Measurements from ENCODE around the gene PLCB4. TPM values are rescaled to one million over a fixed set of nuclear protein-coding genes. Genes with fewer than 3 reads are reported as not detected.

PLCB4 gene
- total and polyA plus RNA-seq, 7 donors, result 9.7 to 21.0 (median 12.4) TPM

- DNase-seq, result no peak
- H3K27me3 ChIP-seq, result no peaks in the 10 kb centered on the region
- TF ChIP-seq EP300 (IDR thresholded peaks at IDR 0.05) (no peak), POLR2AphosphoS5 (IDR thresholded peaks at IDR 0.05) (no peak), POLR2A (IDR thresholded peaks at IDR 0.05) (no peak), CTCF (IDR thresholded peaks at IDR 0.05) (no peak)
- no peaks in the 10 kb centered on the region for H3K4me1 ChIP-seq
- intact Hi-C loops (cut with DNase I), result no loop called here
- H3K4me3 ChIP-seq, result no peak overlapping the region
- no peak overlapping the region for H3K27ac ChIP-seq
- 91 to 93% methylated on average over 2 of the region's 2 CpGs for WGBS, 2 donors
- no peaks in the 10 kb centered on the region for H3K36me3 ChIP-seq
- H3K9me3 ChIP-seq, result no peaks in the 10 kb centered on the region
Measured at GRCh38 chr20:9022376-9022775, 46.5 kb upstream of the PLCB4 start.

- intact Hi-C loops (cut with DNase I), result no loop called here
- WGBS, 2 donors, result 83 to 91% methylated on average over 4 of the region's 4 CpGs
Measured at GRCh38 chr20:9024606-9025005, 44.3 kb upstream of the PLCB4 start.

GRCh38 chr20:9025011-9025410 is 43.9 kb upstream of the PLCB4 start:
- Histone ChIP-seq H3K27ac (no peak overlapping the region), H3K4me1 (no peaks in the 10 kb centered on the region), H3K4me3 (no peak overlapping the region), H3K36me3 (no peaks in the 10 kb centered on the region), H3K9me3 (no peaks in the 10 kb centered on the region), H3K27me3 (no peaks in the 10 kb centered on the region)
- TF ChIP-seq POLR2A (IDR thresholded peaks at IDR 0.05) (no peak), EP300 (IDR thresholded peaks at IDR 0.05) (no peak), POLR2AphosphoS5 (IDR thresholded peaks at IDR 0.05) (no peak), CTCF (IDR thresholded peaks at IDR 0.05) (no peak)
- intact Hi-C loops (cut with DNase I), result no loop called here
- no peak for DNase-seq
- 94 to 95% methylated on average over 5 of the region's 5 CpGs for WGBS, 2 donors

More at GRCh38 chr20:9024606-9025005, 44.3 kb upstream of the PLCB4 start:
- Histone ChIP-seq H3K27ac (no peak overlapping the region), H3K4me1 (no peaks in the 10 kb centered on the region), H3K4me3 (no peak overlapping the region), H3K36me3 (no peaks in the 10 kb centered on the region), H3K9me3 (no peaks in the 10 kb centered on the region), H3K27me3 (no peaks in the 10 kb centered on the region)
- no peak for DNase-seq
- TF ChIP-seq EP300 (IDR thresholded peaks at IDR 0.05) (no peak), POLR2A (IDR thresholded peaks at IDR 0.05) (no peak), CTCF (IDR thresholded peaks at IDR 0.05) (no peak), POLR2AphosphoS5 (IDR thresholded peaks at IDR 0.05) (no peak)

- Histone ChIP-seq H3K27me3 (no peaks in the 10 kb centered on the region), H3K36me3 (no peaks in the 10 kb centered on the region), H3K27ac (no peak overlapping the region), H3K4me1 (no peaks in the 10 kb centered on the region), H3K9me3 (no peaks in the 10 kb centered on the region), H3K4me3 (no peak overlapping the region)
- intact Hi-C loops (cut with DNase I), result no loop called here
- 67 to 81% methylated on average over 4 of the region's 4 CpGs for WGBS, 2 donors
- DNase-seq, result no peak
- TF ChIP-seq CTCF (IDR thresholded peaks at IDR 0.05), result no peak
- TF ChIP-seq EP300 (IDR thresholded peaks at IDR 0.05), result no peak
- no peak for TF ChIP-seq POLR2AphosphoS5 (IDR thresholded peaks at IDR 0.05)
- no peak for TF ChIP-seq POLR2A (IDR thresholded peaks at IDR 0.05)
Measured at GRCh38 chr20:9025643-9026042, 43.2 kb upstream of the PLCB4 start.

GRCh38 chr20:9027626-9028025 is 41.3 kb upstream of the PLCB4 start:
- H3K9me3 ChIP-seq, result no peaks in the 10 kb centered on the region
- H3K4me1 ChIP-seq, result peaks cover 0 to 7% (median 0%) of the 10 kb centered on the region in 4 donors
- H3K36me3 ChIP-seq, result no peaks in the 10 kb centered on the region
- H3K27ac ChIP-seq, result no peak overlapping the region
- no peak for DNase-seq
- H3K4me3 ChIP-seq, result no peak overlapping the region
- H3K27me3 ChIP-seq, result no peaks in the 10 kb centered on the region
- WGBS, 2 donors, result 86 to 87% methylated on average over 2 of the region's 2 CpGs
- no peak for TF ChIP-seq POLR2A (IDR thresholded peaks at IDR 0.05)
- no peak for TF ChIP-seq CTCF (IDR thresholded peaks at IDR 0.05)
- TF ChIP-seq EP300 (IDR thresholded peaks at IDR 0.05), result no peak
- TF ChIP-seq POLR2AphosphoS5 (IDR thresholded peaks at IDR 0.05), result no peak
- intact Hi-C loops (cut with DNase I), result no loop called here
